ENCODE data around the gene EIF2B1. TPM values are rescaled to one million over a fixed set of nuclear protein-coding genes. Genes with fewer than 3 reads are reported as not detected.

Gene EIF2B1
- total RNA-seq, 1 experiment from 2014 or later, result 46.5 TPM

GRCh38 chr12:123571343-123571813 lies 62.1 kb downstream of the EIF2B1 start (continued):
- TF ChIP-seq FOXP4 (CRISPR knock-in tag; IDR thresholded peaks at IDR 0.05) (no peak), GTF2I (CRISPR knock-in tag; conservative IDR thresholded peaks at IDR 0.05) (no peak)

Other genes starting within 250 kb of the EIF2B1 start
- gene KMT5A, start 249.6 kb downstream of the EIF2B1 start, total RNA-seq (2021), result 20.4 to 28.0 TPM (median 24.0 TPM) in 3 replicates
- gene RILPL2, start 197.0 kb downstream of the EIF2B1 start, total RNA-seq (2021), result 1.1 to 1.4 TPM (median 1.2 TPM) in 3 replicates
- gene SNRNP35, start 175.5 kb downstream of the EIF2B1 start, total RNA-seq (2021), result 19.1 to 21.3 TPM (median 20.0 TPM) in 3 replicates
- gene RILPL1, start 100.0 kb downstream of the EIF2B1 start, total RNA-seq (2021), result 8.2 to 10.6 TPM (median 10.1 TPM) in 3 replicates
- gene TMED2, start 49.1 kb downstream of the EIF2B1 start, total RNA-seq (2021), result 189 to 224 TPM (median 197 TPM) in 3 replicates
- gene DDX55, start 31.6 kb downstream of the EIF2B1 start, total RNA-seq (2021), result 35.0 to 45.5 TPM (median 44.2 TPM) in 3 replicates
- 31.6 to 35.9 TPM (median 35.8 TPM) in 3 replicates for gene GTF2H3, start 143 bp upstream of the EIF2B1 start, total RNA-seq (2021)
- gene TCTN2, start 37.4 kb upstream of the EIF2B1 start, total RNA-seq (2021), result 6.2 to 9.1 TPM (median 7.6 TPM) in 3 replicates
- gene ATP6V0A2, start 78.7 kb upstream of the EIF2B1 start, total RNA-seq (2021), result 48.8 to 63.8 TPM (median 49.8 TPM) in 3 replicates
- gene DNAH10, start 128.6 kb upstream of the EIF2B1 start, total RNA-seq (2021), result 0.07 to 0.11 TPM (median 0.09 TPM) in 3 replicates

All from WTC11 (cell line).